Inferior parietal cortex (tissue), 1 donor: ENCODE results near the gene DUS2.
"Not testable (repeated sequence)": the region's sequence is repeated elsewhere in the genome, so short reads cannot be mapped to it uniquely, and the experiment has no call there.

ENCODE experiments used
- DNase-seq: peaks from one replicate; pipeline ENCODE4 v3.0.0-alpha.2; 2016; ENCODE audit errors: extremely low spot score

The DUS2 gene

GRCh38 chr16:67998779-67999688 is 24.1 kb upstream of the DUS2 start, which contains the start of gene DPEP2:
TSS of gene DPEP2 (minus strand) at chr16:67999484. CDS start at chr16:67993212, 6,272 bp downstream.
- not testable (repeated sequence) for DNase-seq

GRCh38 chr16:67999985-68000384 is 23.1 kb upstream of the DUS2 start:
- DNase-seq, result no peak

DNA sequence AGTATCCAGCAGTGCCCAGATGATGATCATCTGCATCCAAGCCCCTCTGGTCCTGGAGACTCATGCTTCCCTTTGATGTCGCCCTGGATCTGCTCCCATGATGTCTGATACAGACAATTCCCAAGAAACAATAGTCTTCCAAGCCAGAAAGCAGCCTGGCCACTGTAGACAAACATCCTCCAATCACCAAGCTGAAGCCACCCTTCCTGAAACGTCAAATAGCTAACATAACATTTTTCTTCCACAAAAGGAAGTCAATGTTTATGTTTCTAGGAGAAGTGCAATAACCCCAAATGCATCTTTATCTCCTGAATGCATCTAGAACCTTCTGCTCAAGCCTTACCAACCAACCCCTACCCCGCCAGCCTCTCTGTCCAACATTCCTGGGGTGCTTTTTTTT is 22.6 kb upstream of the DUS2 start:
- DNase-seq, result no peak

GRCh38 chr16:68003031-68003430 is 20.1 kb upstream of the DUS2 start:
- no peak for DNase-seq

- no peak for DNase-seq
Measured at GRCh38 chr16:68005211-68005610, 17.9 kb upstream of the DUS2 start.

GRCh38 chr16:68005786-68006286 is 17.2 kb upstream of the DUS2 start:
- no peak for DNase-seq

DNA sequence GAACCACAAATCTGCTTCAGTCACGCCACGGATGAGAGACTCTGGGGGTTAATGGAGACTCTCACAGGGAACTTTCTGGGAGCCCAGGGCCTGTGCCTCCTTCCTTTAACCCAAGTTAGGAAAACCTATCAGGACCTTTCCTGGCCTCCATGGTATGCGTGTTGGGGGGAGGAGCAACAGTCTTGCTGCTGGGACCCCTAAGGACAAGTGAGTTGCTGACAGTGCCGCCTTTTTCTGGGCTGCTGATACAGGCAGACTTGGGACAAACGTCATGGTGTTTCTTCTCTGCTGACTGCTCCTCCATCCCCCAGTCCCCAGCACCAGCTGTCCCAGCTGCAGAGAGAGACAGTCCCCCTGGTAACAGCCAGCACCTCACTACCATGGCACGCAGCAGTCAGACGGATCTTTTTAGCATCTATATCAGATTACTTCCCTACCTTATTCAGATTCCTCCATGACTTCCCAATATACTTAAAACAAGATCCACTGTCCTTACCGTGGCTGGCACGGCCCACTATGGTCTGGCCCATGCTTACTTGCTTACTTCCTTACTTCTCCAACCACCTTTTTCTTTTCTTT is 13.8 kb upstream of the DUS2 start:
- no peak for DNase-seq

DNA sequence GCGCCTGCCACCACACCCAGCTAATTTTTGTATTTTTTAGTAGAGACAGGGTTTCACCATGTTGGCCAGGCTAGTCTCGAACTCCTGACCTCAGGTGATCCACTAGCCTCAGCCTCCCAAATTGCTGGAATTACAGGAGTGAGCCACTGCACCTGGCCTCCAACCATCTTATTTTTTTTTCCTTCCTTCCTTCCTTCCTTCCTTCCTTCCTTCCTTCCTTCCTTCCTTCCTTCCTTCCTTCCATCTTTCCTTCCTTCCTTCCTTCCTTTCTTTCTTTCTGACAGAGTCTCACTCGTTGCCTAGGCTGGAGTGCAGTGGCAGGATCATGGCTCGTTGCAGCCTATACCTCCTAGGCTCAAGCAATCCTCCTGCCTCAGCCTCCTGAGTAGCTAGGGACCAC is 13.2 kb upstream of the DUS2 start:
- DNase-seq, result not testable (repeated sequence)

- DNase-seq, result no peak
Measured at GRCh38 chr16:68013440-68013839, 9.6 kb upstream of the DUS2 start.

GRCh38 chr16:68015681-68016080 is 7.4 kb upstream of the DUS2 start, which contains the start of gene DPEP2NB:
TSS of gene DPEP2NB (minus strand) at chr16:68015911. CDS start at chr16:68015770, 141 bp downstream.
- DNase-seq, result no peak

DNA sequence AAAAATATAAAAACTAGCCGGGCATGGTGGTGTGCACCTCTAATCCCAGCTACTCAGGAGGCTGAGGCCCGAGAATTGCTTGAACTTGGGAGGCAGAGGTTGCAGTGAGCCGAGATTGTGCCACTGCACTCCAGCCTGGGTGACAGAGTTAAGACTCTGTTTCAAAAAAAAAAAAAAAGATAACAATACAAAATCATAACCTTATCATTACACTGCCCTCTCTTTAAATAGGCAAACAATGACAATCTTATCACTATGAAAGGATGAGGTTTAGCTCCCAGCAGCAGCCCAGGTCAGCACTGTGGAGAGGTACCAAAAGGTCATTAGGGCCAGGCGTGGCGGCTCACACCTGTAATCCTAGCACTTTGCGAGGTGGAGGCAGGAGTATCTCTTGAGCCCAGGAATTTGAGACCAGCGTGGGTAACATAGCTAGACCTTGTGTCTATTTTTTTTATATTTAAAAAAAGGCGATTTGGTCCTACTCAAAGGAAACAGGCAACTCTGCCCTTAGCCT is 3.9 kb upstream of the DUS2 start:
- no peak for DNase-seq

GRCh38 chr16:68021490-68021889 is 1.6 kb upstream of the DUS2 start:
- DNase-seq, result no peak

- DNase-seq, result no peak
Measured at GRCh38 chr16:68022278-68022727, 781 bp upstream of the DUS2 start.

DNA sequence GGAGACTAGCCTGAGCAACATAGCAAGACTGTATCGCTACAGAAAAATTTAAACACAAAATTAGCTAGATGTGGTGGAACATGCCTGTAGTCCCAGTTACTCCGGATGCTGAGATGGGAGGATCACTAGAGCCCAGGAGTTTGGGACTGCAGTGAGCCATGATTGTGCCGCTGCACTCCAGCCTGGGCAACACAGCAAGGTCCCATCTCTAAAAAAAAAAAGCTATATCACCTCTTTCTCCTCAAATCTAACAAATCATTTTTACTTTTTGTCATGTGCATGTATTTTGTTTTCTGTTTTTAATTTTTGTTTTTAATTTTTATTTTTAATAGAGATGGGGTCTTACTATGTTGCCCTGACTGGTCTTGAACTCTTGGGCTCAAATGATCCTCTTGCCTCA is 5.9 kb downstream of the DUS2 start:
- DNase-seq, result no peak

- DNase-seq, result not testable (repeated sequence)
Measured at GRCh38 chr16:68030108-68030507, 7.0 kb downstream of the DUS2 start.

- no peak for DNase-seq
Measured at GRCh38 chr16:68031951-68032350, 8.9 kb downstream of the DUS2 start.

- DNase-seq, result no peak
Measured at GRCh38 chr16:68033101-68033500, 10.0 kb downstream of the DUS2 start.

DNA sequence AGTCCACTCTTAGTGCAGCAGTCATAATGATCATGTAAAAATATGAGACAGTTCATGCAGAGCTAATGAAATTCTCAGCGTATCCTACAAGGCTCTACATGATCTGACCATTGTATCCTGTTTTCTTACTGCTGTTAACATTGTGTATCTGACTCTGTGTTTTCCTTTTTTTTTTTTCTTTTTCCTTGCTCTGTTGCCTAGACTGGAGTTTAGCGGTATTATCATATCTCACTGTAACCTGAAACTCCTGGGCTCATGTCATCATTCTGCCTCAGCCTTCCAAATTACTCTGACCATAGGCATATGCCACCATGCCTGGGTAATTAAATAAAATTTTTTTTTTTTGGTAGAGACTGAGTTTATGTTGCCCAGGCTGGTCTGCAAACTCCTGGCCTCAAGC is 12.1 kb downstream of the DUS2 start:
- no peak for DNase-seq

GRCh38 chr16:68037841-68038597 is 14.9 kb downstream of the DUS2 start:
- DNase-seq, result no peak

- peak; percentile 65 for DNase-seq
Measured at GRCh38 chr16:68040506-68041288, 17.6 kb downstream of the DUS2 start.

- no peak for DNase-seq
Measured at GRCh38 chr16:68041783-68042182, 18.7 kb downstream of the DUS2 start.
